K562 (cell line): ENCODE results near the gene CARD14. TPM values are rescaled to one million over a fixed set of nuclear protein-coding genes. Genes with fewer than 3 reads are reported as not detected.

Experiments
- EP400 ChIP-seq: fragments of 450-650 bp; IDR thresholded peaks from 2 replicates; pipeline ENCODE4 v1.6.1; 2017; ENCODE audit warnings: antibody characterized with exemption, mild to moderate bottlenecking, moderate library complexity
- ESRRA ChIP-seq: fragments of 450-650 bp; IDR thresholded peaks from 2 replicates; pipeline ENCODE4 v1.6.1; 2014; ENCODE audit warnings: low read depth, mild to moderate bottlenecking, moderate library complexity, borderline replicate concordance
- HMGN3 ChIP-seq: IDR thresholded peaks from 2 replicates; pipeline ENCODE4 v1.6.1; 2011; ENCODE audit warnings: borderline replicate concordance, low read depth, mild to moderate bottlenecking, mixed read lengths, low read length; ENCODE audit not compliant: insufficient read length; ENCODE audit errors: extremely low read depth
- HNRNPLL ChIP-seq: fragments of 200-400 bp; formaldehyde crosslinking; IDR thresholded peaks from 2 replicates; pipeline ENCODE4 v1.6.1; 2017; ENCODE audit warnings: low read length, low read depth, mild to moderate bottlenecking; ENCODE audit not compliant: poor library complexity, severe bottlenecking
- HNRNPUL1 ChIP-seq: fragments of 200-400 bp; formaldehyde crosslinking; IDR thresholded peaks from 2 replicates; pipeline ENCODE4 v1.6.1; 2017; ENCODE audit warnings: low read length
- HOXB6 ChIP-seq: fragments of 250-450 bp; sonication (Bioruptor Pico); IDR thresholded peaks from 2 replicates; pipeline ENCODE4 v1.5.1; 2022; ENCODE audit warnings: mild to moderate bottlenecking, borderline replicate concordance
- NCOA6 ChIP-seq: fragments of 450-650 bp; IDR thresholded peaks from 2 replicates; pipeline ENCODE4 v1.6.1; 2017; ENCODE audit warnings: mild to moderate bottlenecking
- NFRKB ChIP-seq: fragments of 450-650 bp; IDR thresholded peaks from 2 replicates; pipeline ENCODE4 v1.6.1; 2016; ENCODE audit warnings: low read depth
- NR1H2 ChIP-seq: sonication (generic); formaldehyde crosslinking; IDR thresholded peaks from 2 replicates; pipeline ENCODE4 v1.4.0; 2020; ENCODE audit warnings: mild to moderate bottlenecking, missing genetic modification reagents
- NR2C2 ChIP-seq, 2 experiments: fragments of 200-800 bp in 1 of 2; sonication (Bioruptor generic) in 1 of 2; sonication (generic) in 1 of 2; formaldehyde crosslinking in 1 of 2; IDR thresholded peaks; 2 replicates each; pipeline versions ENCODE4 v1.6.1 to v1.8.0; 2016 to 2022; ENCODE audit warnings: mild to moderate bottlenecking in 1 of 2, missing compliant biosample characterization in 1 of 2, missing genetic modification characterization in 1 of 2, missing genetic modification reagents in 1 of 2
- POLR2B ChIP-seq: fragments of 450-650 bp; IDR thresholded peaks from 2 replicates; pipeline ENCODE4 v1.6.1; 2018; ENCODE audit warnings: low read depth; ENCODE audit not compliant: partially characterized antibody
- PRMT5 ChIP-seq: sonication (generic); formaldehyde crosslinking; IDR thresholded peaks from 2 replicates; pipeline ENCODE4 v1.5.0; 2020; ENCODE audit warnings: missing genetic modification reagents
- SMARCB1 ChIP-seq: IDR thresholded peaks from 2 replicates; pipeline ENCODE4 v1.6.1; 2011; ENCODE audit warnings: improper control_type of control experiment, low read depth; ENCODE audit not compliant: insufficient read length
- STAG1 ChIP-seq: sonication (generic); formaldehyde crosslinking; IDR thresholded peaks from 2 replicates; pipeline ENCODE4 v1.5.0; 2020; ENCODE audit warnings: missing genetic modification reagents, borderline replicate concordance
- TFAM ChIP-seq: fragments of 250-450 bp; sonication (Bioruptor Pico); conservative IDR thresholded peaks from 2 replicates; pipeline ENCODE4 v1.5.0; 2021; ENCODE audit warnings: mild to moderate bottlenecking, moderate library complexity
- YY1 ChIP-seq, 3 experiments: IDR thresholded peaks; 2 replicates each; pipeline ENCODE4 v1.6.1; 2011; ENCODE audit warnings: low read length in 2 of 3, mild to moderate bottlenecking in 2 of 3, moderate library complexity in 2 of 3, borderline replicate concordance in 1 of 3, control low read depth in 1 of 3, low read depth in 1 of 3; ENCODE audit not compliant: insufficient read depth in 3 of 3, insufficient replicate concordance in 2 of 3, control insufficient read depth in 1 of 3, insufficient read length in 1 of 3; ENCODE audit errors: extremely low read depth in 1 of 3
- ZC3H8 ChIP-seq: fragments of 450-650 bp; IDR thresholded peaks from 2 replicates; pipeline ENCODE4 v1.6.1; 2017
- ZNF124 ChIP-seq: sonication (generic); formaldehyde crosslinking; IDR thresholded peaks from 2 replicates; pipeline ENCODE4 v1.8.1; 2022; ENCODE audit warnings: missing genetic modification reagents
- ZNF695 ChIP-seq: fragments of 450-650 bp; formaldehyde crosslinking; IDR thresholded peaks from 2 replicates; pipeline ENCODE4 v1.4.0; 2020; ENCODE audit warnings: mild to moderate bottlenecking, moderate library complexity
- ZNF699 ChIP-seq: fragments of 250-450 bp; sonication (Bioruptor Pico); IDR thresholded peaks from 2 replicates; pipeline ENCODE4 v1.8.0; 2021; ENCODE audit warnings: mild to moderate bottlenecking, moderate library complexity; ENCODE audit not compliant: insufficient replicate concordance
- ZNF76 ChIP-seq: fragments of 250-450 bp; sonication (Bioruptor Pico); IDR thresholded peaks from 2 replicates; pipeline ENCODE4 v1.4.0; 2020; ENCODE audit warnings: mild to moderate bottlenecking, moderate library complexity, borderline replicate concordance
- polyA plus RNA-seq, 8 experiments: library from polyadenylated mRNA; depleted of rRNA in 4 of 8; stranded (reverse) in 5 of 8; unstranded in 3 of 8; fragments of >200 nt; fragmentation: Nextera tagmentation in 2 of 8; fragmentation: Illumina TruSeq in 1 of 8; extraction: Ambion mirVana in 2 of 8; extraction: Trizol in 1 of 8; gene quantifications; 2 replicates each; pipeline versions ENCODE4 v1.2.1 to v1.2.3, GENCODE V29; 2011 to 2014; ENCODE audit warnings: inconsistent platforms in 1 of 8, missing spikeins in 1 of 8
- total RNA-seq, 7 experiments: library from RNA; depleted of rRNA in 6 of 7; stranded (reverse); fragments of >200 nt in 6 of 7; fragmentation: Illumina TruSeq in 2 of 7; extraction: Trizol in 2 of 7; gene quantifications; 2 replicates each; pipeline versions ENCODE4 v1.2.1 to v1.2.3, GENCODE V29; 2011 to 2021; ENCODE audit warnings: low replicate concordance in 1 of 7
- TF ChIP-seq, protein P1 (sequence below): fragments of 450-650 bp; formaldehyde crosslinking; IDR thresholded peaks from 2 replicates; pipeline ENCODE4 v1.4.0; 2020; ENCODE audit warnings: mild to moderate bottlenecking, mixed read lengths
- TF ChIP-seq, protein P2 (sequence below): sonication (generic); formaldehyde crosslinking; IDR thresholded peaks from 2 replicates; pipeline ENCODE4 v1.8.0; 2023; ENCODE audit warnings: mild to moderate bottlenecking, missing genetic modification reagents
- TF ChIP-seq, protein P3 (sequence below): fragments of 250-450 bp; sonication (Bioruptor Pico); IDR thresholded peaks from 2 replicates; pipeline ENCODE4 v1.8.0; 2021; ENCODE audit warnings: moderate library complexity, mild to moderate bottlenecking, inconsistent platforms

CARD14 gene
- total and polyA plus RNA-seq, 9 of the 15 experiments (the other 6 are each of a cell fraction or from before 2014, with no cell fraction given): not detected

DNA sequence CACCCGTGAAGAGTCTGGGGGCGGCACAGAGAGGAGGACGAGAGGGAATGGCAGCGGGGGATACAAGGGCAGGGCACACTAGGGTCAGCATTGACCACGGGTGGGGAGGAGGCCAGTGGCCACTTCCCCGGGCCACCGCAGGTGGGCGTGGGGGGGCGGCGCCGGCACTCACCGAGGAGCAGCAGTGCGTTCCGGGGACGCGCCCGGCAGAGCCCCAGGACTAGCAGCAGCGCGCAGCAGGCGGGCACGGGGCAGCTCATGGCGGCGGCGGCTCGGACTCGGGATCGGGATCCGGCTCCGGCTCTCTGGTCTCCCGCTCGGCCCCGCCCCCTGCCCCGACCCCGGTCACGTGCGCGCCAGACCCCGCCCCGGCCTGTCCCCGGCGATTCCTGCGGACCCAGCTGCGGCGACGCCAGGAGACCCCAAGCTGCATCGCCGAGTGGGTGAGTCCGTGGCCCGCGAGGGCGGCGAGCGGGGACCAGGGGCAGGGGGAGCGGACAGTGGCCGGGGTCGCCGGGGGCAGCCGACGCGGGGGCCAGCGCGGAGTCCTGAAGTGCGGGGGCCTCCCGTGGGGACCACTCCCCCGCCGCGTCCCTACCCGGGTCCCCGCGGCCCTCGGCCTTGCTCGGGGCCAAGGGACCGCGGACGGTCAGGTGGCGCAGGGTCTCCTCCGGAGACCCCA is 50.4 kb downstream of the CARD14 start, which contains the start of the genes SGSH and SLC26A11 (continued):
- peak in 2 of 3 experiments; percentile 66 to 76 for TF ChIP-seq YY1 (IDR thresholded peaks at IDR 0.05; ENCODE audit: borderline replicate concordance in 1 of 3, control insufficient read depth in 1 of 3, extremely low read depth in 1 of 3, insufficient read depth in 3 of 3, insufficient read length in 1 of 3, insufficient replicate concordance in 2 of 3, low read depth in 1 of 3, low read length in 2 of 3)
- TF ChIP-seq STAG1 (CRISPR knock-in tag): no peak
- no peak for TF ChIP-seq ZNF124
- no peak for TF ChIP-seq ZC3H8
- no peak for TF ChIP-seq TFAM (CRISPR knock-in tag)
- no peak for TF ChIP-seq ESRRA
- TF ChIP-seq ZNF76 (CRISPR knock-in tag): no peak
- TF ChIP-seq EP400: 0 out of 2 replicates have a peak, but pooled peaks have one; percentile 29
- no peak for TF ChIP-seq NCOA6
- TF ChIP-seq NR1H2 (CRISPR knock-in tag): no peak
- peak; percentile 50 for TF ChIP-seq POLR2B
- no peak for TF ChIP-seq HNRNPUL1
- TF ChIP-seq, protein P1, sequence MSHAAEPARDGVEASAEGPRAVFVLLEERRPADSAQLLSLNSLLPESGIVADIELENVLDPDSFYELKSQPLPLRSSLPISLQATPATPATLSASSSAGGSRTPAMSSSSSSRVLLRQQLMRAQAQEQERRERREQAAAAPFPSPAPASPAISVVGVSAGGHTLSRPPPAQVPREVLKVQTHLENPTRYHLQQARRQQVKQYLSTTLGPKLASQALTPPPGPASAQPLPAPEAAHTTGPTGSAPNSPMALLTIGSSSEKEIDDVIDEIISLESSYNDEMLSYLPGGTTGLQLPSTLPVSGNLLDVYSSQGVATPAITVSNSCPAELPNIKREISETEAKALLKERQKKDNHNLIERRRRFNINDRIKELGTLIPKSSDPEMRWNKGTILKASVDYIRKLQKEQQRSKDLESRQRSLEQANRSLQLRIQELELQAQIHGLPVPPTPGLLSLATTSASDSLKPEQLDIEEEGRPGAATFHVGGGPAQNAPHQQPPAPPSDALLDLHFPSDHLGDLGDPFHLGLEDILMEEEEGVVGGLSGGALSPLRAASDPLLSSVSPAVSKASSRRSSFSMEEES (CRISPR knock-in tag): peak; percentile 54
- TF ChIP-seq, protein P2, sequence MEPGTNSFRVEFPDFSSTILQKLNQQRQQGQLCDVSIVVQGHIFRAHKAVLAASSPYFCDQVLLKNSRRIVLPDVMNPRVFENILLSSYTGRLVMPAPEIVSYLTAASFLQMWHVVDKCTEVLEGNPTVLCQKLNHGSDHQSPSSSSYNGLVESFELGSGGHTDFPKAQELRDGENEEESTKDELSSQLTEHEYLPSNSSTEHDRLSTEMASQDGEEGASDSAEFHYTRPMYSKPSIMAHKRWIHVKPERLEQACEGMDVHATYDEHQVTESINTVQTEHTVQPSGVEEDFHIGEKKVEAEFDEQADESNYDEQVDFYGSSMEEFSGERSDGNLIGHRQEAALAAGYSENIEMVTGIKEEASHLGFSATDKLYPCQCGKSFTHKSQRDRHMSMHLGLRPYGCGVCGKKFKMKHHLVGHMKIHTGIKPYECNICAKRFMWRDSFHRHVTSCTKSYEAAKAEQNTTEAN (CRISPR knock-in tag): no peak
- no peak for TF ChIP-seq HNRNPLL
- no peak for TF ChIP-seq NR2C2 (CRISPR knock-in tag; IDR thresholded peaks at IDR 0.05)
- peak; percentile 76; the same call in 1 of the 2 replicates for TF ChIP-seq NR2C2 (tag; IDR thresholded peaks at IDR 0.05)
- TF ChIP-seq HOXB6: no peak
- no peak for TF ChIP-seq ZNF695 (CRISPR knock-in tag)
- TF ChIP-seq SMARCB1: no peak
- peak; percentile 26 for TF ChIP-seq HMGN3
- TF ChIP-seq, protein P3, sequence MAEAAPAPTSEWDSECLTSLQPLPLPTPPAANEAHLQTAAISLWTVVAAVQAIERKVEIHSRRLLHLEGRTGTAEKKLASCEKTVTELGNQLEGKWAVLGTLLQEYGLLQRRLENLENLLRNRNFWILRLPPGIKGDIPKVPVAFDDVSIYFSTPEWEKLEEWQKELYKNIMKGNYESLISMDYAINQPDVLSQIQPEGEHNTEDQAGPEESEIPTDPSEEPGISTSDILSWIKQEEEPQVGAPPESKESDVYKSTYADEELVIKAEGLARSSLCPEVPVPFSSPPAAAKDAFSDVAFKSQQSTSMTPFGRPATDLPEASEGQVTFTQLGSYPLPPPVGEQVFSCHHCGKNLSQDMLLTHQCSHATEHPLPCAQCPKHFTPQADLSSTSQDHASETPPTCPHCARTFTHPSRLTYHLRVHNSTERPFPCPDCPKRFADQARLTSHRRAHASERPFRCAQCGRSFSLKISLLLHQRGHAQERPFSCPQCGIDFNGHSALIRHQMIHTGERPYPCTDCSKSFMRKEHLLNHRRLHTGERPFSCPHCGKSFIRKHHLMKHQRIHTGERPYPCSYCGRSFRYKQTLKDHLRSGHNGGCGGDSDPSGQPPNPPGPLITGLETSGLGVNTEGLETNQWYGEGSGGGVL (CRISPR knock-in tag): no peak
- no peak for TF ChIP-seq PRMT5
- TF ChIP-seq NFRKB: peak; percentile 48; the same call in 1 of the 2 replicates
- no peak for TF ChIP-seq ZNF699 (CRISPR knock-in tag)
